WTC11 (cell line): ENCODE results near the gene MICAL2. TPM values are rescaled to one million over a fixed set of nuclear protein-coding genes. Genes with fewer than 3 reads are reported as not detected.

Experiments
- ATAC-seq: fragments of 200-7000 bp; cut with Tn5 transposase; 2 replicates; pipeline ENCODE4 v1.10.0; 2021; ENCODE audit warnings: mild to moderate bottlenecking, moderate library complexity
- CTCF ChIA-PET: fragments of 300-600 bp; sonication (Branson Sonifier 250); formaldehyde crosslinking; loops from one replicate; lab custom pipeline; 2021; ENCODE audit warnings: antibody characterized with exemption; lab: Charles Lee
- POLR2A ChIA-PET: fragments of 350-600 bp; sonication (Branson Sonifier 250); formaldehyde crosslinking; loops from one replicate; lab custom pipeline; 2021; ENCODE audit warnings: antibody characterized with exemption; lab: Charles Lee
- DNase-seq: peaks from one replicate; pipeline ENCODE4 v3.0.0; 2021; ENCODE audit warnings: low spot score
- H3K27ac Mint-ChIP-seq: 2 replicates; pipeline ENCODE4 v1.8.0; 2021; ENCODE audit warnings: mixed read lengths
- H3K27me3 Mint-ChIP-seq: 2 replicates; pipeline ENCODE4 v1.8.0; 2021; ENCODE audit warnings: low read depth, mild to moderate bottlenecking, moderate library complexity, mixed read lengths
- H3K36me3 Mint-ChIP-seq: 2 replicates; pipeline ENCODE4 v1.8.0; 2021; ENCODE audit warnings: mixed read lengths
- H3K4me1 Mint-ChIP-seq: 2 replicates; pipeline ENCODE4 v1.8.0; 2022; ENCODE audit warnings: mixed read lengths
- H3K4me3 Mint-ChIP-seq: 2 replicates; pipeline ENCODE4 v1.8.0; 2021; ENCODE audit warnings: mild to moderate bottlenecking, moderate library complexity, mixed read lengths
- H3K9me3 Mint-ChIP-seq: 2 replicates; pipeline ENCODE4 v1.8.0; 2021; ENCODE audit warnings: mixed read lengths
- CBFB ChIP-seq: sonication (generic); formaldehyde crosslinking; IDR thresholded peaks from 2 replicates; pipeline ENCODE4 v1.8.1; 2022; ENCODE audit warnings: mild to moderate bottlenecking, low read depth, missing genetic modification reagents
- CREB1 ChIP-seq: sonication (generic); formaldehyde crosslinking; IDR thresholded peaks from 2 replicates; pipeline ENCODE4 v1.8.0; 2023; ENCODE audit warnings: mild to moderate bottlenecking, missing genetic modification reagents
- GABPB1 ChIP-seq: sonication (generic); formaldehyde crosslinking; IDR thresholded peaks from 2 replicates; pipeline ENCODE4 v1.8.1; 2023; ENCODE audit warnings: mild to moderate bottlenecking, missing genetic modification reagents
- JUN ChIP-seq: sonication (generic); formaldehyde crosslinking; IDR thresholded peaks from 2 replicates; pipeline ENCODE4 v1.8.0; 2023; ENCODE audit warnings: mild to moderate bottlenecking, missing genetic modification reagents
- KAT7 ChIP-seq: sonication (generic); formaldehyde crosslinking; IDR thresholded peaks from 2 replicates; pipeline ENCODE4 v1.8.1; 2023; ENCODE audit warnings: missing genetic modification reagents, mild to moderate bottlenecking, borderline replicate concordance
- NFE2L1 ChIP-seq: sonication (generic); formaldehyde crosslinking; IDR thresholded peaks from 2 replicates; pipeline ENCODE4 v1.8.1; 2023; ENCODE audit warnings: missing genetic modification reagents
- ZNF317 ChIP-seq: sonication (generic); formaldehyde crosslinking; IDR thresholded peaks from 2 replicates; pipeline ENCODE4 v1.8.1; 2023; ENCODE audit warnings: low read depth, mild to moderate bottlenecking, moderate library complexity, missing genetic modification reagents, borderline replicate concordance
- total RNA-seq: library from RNA; stranded (reverse); gene quantifications from 3 replicates; pipeline ENCODE4 v1.2.3, GENCODE V29; 2021
- TF ChIP-seq, protein P1 (sequence below): sonication (generic); formaldehyde crosslinking; IDR thresholded peaks from 2 replicates; pipeline ENCODE4 v1.8.1; 2023; ENCODE audit warnings: mild to moderate bottlenecking, missing genetic modification reagents, moderate library complexity
- TF ChIP-seq, protein P2 (sequence below): sonication (generic); formaldehyde crosslinking; IDR thresholded peaks from 2 replicates; pipeline ENCODE4 v1.8.1; 2023; ENCODE audit warnings: mild to moderate bottlenecking, moderate library complexity, missing genetic modification reagents
- TF ChIP-seq, protein P3 (sequence below): fragments of 250-450 bp; sonication (Bioruptor Pico); IDR thresholded peaks from 2 replicates; pipeline ENCODE4 v1.9.0; 2021; ENCODE audit warnings: mild to moderate bottlenecking, borderline replicate concordance
- TF ChIP-seq, protein P4 (sequence below): sonication (generic); formaldehyde crosslinking; IDR thresholded peaks from 2 replicates; pipeline ENCODE4 v1.8.0; 2022; ENCODE audit warnings: missing genetic modification reagents
- TF ChIP-seq, protein P5 (sequence below): sonication (generic); formaldehyde crosslinking; IDR thresholded peaks from 2 replicates; pipeline ENCODE4 v1.8.1; 2022; ENCODE audit warnings: mild to moderate bottlenecking, moderate library complexity, missing genetic modification reagents
- TF ChIP-seq, protein P6 (sequence below): sonication (generic); formaldehyde crosslinking; IDR thresholded peaks from 2 replicates; pipeline ENCODE4 v1.8.0; 2023; ENCODE audit warnings: missing genetic modification reagents, mild to moderate bottlenecking, borderline replicate concordance
- TF ChIP-seq, protein P7 (sequence below): sonication (generic); formaldehyde crosslinking; IDR thresholded peaks from 2 replicates; pipeline ENCODE4 v1.8.0; 2022; ENCODE audit warnings: mild to moderate bottlenecking, missing genetic modification reagents

Gene MICAL2
- total RNA-seq, 1 experiment from 2014 or later = 3.1 TPM

DNA sequence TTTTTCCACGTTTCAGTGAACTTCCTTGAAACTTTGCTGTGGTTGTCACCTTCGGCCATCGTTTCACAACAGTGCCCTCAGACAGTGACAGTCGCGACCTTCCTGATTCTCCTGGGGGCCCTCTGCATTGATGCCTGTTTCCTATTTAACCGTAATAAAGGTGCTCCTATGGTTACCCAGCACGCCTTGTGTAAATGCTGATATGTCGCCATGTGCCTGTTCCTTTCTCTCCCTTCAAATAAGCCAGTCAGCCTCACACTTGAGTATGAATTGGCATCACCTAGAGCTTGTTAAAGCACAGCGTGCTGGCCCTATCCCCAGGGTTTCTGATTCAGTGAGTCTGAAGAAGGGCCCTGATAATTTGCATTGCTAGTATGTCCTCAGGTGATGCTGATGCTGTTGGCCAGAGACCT is 104.8 kb downstream of the MICAL2 start:
- Mint-ChIP-seq H3K4me3 (no peak overlapping the region), H3K9me3 (no peaks in the 10 kb centered on the region), H3K4me1 (peaks cover 8% of the 10 kb centered on the region), H3K27ac (no peak overlapping the region), H3K27me3 (no peaks in the 10 kb centered on the region), H3K36me3 (no peaks in the 10 kb centered on the region)
- ChIA-PET CTCF (interaction anchor here (1.1 kb wide), 1 partner anchor 54 kb away, joined by 3 read pairs; no protein-coding TSS in a partner anchor), POLR2A (no interaction called here)
- DNase-seq (no peak), ATAC-seq (peak; percentile 79)
- TF ChIP-seq CREB1 (CRISPR knock-in tag) (no peak), CBFB (no peak), JUN (CRISPR knock-in tag) (no peak), NFE2L1 (CRISPR knock-in tag) (no peak), GABPB1 (CRISPR knock-in tag) (no peak)
- TF ChIP-seq, protein P1, sequence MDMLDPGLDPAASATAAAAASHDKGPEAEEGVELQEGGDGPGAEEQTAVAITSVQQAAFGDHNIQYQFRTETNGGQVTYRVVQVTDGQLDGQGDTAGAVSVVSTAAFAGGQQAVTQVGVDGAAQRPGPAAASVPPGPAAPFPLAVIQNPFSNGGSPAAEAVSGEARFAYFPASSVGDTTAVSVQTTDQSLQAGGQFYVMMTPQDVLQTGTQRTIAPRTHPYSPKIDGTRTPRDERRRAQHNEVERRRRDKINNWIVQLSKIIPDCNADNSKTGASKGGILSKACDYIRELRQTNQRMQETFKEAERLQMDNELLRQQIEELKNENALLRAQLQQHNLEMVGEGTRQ (CRISPR knock-in tag) = no peak
- TF ChIP-seq, protein P2, sequence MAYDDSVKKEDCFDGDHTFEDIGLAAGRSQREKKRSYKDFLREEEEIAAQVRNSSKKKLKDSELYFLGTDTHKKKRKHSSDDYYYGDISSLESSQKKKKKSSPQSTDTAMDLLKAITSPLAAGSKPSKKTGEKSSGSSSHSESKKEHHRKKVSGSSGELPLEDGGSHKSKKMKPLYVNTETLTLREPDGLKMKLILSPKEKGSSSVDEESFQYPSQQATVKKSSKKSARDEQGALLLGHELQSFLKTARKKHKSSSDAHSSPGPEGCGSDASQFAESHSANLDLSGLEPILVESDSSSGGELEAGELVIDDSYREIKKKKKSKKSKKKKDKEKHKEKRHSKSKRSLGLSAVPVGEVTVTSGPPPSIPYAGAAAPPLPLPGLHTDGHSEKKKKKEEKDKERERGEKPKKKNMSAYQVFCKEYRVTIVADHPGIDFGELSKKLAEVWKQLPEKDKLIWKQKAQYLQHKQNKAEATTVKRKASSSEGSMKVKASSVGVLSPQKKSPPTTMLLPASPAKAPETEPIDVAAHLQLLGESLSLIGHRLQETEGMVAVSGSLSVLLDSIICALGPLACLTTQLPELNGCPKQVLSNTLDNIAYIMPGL (CRISPR knock-in tag) = no peak
- TF ChIP-seq, protein P3, sequence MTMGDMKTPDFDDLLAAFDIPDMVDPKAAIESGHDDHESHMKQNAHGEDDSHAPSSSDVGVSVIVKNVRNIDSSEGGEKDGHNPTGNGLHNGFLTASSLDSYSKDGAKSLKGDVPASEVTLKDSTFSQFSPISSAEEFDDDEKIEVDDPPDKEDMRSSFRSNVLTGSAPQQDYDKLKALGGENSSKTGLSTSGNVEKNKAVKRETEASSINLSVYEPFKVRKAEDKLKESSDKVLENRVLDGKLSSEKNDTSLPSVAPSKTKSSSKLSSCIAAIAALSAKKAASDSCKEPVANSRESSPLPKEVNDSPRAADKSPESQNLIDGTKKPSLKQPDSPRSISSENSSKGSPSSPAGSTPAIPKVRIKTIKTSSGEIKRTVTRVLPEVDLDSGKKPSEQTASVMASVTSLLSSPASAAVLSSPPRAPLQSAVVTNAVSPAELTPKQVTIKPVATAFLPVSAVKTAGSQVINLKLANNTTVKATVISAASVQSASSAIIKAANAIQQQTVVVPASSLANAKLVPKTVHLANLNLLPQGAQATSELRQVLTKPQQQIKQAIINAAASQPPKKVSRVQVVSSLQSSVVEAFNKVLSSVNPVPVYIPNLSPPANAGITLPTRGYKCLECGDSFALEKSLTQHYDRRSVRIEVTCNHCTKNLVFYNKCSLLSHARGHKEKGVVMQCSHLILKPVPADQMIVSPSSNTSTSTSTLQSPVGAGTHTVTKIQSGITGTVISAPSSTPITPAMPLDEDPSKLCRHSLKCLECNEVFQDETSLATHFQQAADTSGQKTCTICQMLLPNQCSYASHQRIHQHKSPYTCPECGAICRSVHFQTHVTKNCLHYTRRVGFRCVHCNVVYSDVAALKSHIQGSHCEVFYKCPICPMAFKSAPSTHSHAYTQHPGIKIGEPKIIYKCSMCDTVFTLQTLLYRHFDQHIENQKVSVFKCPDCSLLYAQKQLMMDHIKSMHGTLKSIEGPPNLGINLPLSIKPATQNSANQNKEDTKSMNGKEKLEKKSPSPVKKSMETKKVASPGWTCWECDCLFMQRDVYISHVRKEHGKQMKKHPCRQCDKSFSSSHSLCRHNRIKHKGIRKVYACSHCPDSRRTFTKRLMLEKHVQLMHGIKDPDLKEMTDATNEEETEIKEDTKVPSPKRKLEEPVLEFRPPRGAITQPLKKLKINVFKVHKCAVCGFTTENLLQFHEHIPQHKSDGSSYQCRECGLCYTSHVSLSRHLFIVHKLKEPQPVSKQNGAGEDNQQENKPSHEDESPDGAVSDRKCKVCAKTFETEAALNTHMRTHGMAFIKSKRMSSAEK = no peak
- TF ChIP-seq, protein P4, sequence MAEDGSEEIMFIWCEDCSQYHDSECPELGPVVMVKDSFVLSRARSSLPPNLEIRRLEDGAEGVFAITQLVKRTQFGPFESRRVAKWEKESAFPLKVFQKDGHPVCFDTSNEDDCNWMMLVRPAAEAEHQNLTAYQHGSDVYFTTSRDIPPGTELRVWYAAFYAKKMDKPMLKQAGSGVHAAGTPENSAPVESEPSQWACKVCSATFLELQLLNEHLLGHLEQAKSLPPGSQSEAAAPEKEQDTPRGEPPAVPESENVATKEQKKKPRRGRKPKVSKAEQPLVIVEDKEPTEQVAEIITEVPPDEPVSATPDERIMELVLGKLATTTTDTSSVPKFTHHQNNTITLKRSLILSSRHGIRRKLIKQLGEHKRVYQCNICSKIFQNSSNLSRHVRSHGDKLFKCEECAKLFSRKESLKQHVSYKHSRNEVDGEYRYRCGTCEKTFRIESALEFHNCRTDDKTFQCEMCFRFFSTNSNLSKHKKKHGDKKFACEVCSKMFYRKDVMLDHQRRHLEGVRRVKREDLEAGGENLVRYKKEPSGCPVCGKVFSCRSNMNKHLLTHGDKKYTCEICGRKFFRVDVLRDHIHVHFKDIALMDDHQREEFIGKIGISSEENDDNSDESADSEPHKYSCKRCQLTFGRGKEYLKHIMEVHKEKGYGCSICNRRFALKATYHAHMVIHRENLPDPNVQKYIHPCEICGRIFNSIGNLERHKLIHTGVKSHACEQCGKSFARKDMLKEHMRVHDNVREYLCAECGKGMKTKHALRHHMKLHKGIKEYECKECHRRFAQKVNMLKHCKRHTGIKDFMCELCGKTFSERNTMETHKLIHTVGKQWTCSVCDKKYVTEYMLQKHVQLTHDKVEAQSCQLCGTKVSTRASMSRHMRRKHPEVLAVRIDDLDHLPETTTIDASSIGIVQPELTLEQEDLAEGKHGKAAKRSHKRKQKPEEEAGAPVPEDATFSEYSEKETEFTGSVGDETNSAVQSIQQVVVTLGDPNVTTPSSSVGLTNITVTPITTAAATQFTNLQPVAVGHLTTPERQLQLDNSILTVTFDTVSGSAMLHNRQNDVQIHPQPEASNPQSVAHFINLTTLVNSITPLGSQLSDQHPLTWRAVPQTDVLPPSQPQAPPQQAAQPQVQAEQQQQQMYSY = no peak
- TF ChIP-seq, protein P5, sequence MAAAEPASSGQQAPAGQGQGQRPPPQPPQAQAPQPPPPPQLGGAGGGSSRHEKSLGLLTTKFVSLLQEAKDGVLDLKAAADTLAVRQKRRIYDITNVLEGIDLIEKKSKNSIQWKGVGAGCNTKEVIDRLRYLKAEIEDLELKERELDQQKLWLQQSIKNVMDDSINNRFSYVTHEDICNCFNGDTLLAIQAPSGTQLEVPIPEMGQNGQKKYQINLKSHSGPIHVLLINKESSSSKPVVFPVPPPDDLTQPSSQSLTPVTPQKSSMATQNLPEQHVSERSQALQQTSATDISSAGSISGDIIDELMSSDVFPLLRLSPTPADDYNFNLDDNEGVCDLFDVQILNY = no peak

DNA sequence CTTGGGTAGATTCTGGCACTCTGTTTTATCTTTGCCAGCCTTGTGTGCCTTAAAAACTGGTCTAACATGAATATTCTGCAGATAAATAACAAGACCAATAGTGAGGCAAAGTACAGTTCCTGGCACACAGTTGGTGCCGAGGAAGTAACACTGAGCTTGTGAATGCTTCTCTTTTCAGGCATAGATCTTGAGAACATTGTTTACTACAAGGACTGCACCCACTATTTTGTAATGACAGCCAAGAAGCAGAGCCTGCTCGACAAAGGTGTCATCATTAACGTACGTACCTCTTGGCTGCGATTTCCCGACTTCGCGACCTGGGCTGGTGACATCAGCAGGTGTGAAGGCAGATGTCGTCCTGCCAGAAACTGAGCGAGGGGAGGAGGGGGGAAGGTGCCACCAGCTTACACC is 105.7 kb downstream of the MICAL2 start:
- ChIA-PET CTCF (interaction anchor here (1.0 kb wide), 1 partner anchor 117 kb away, joined by 3 read pairs; no protein-coding TSS in a partner anchor), POLR2A (no interaction called here)
- DNase-seq (no peak), ATAC-seq (no peak)
- Mint-ChIP-seq H3K27ac (no peak overlapping the region), H3K4me3 (no peak overlapping the region), H3K27me3 (no peaks in the 10 kb centered on the region), H3K36me3 (no peaks in the 10 kb centered on the region), H3K4me1 (peaks cover 8% of the 10 kb centered on the region), H3K9me3 (no peaks in the 10 kb centered on the region)
- TF ChIP-seq KAT7 (CRISPR knock-in tag) (no peak), ZNF317 (CRISPR knock-in tag) (no peak)
- TF ChIP-seq, protein P6, sequence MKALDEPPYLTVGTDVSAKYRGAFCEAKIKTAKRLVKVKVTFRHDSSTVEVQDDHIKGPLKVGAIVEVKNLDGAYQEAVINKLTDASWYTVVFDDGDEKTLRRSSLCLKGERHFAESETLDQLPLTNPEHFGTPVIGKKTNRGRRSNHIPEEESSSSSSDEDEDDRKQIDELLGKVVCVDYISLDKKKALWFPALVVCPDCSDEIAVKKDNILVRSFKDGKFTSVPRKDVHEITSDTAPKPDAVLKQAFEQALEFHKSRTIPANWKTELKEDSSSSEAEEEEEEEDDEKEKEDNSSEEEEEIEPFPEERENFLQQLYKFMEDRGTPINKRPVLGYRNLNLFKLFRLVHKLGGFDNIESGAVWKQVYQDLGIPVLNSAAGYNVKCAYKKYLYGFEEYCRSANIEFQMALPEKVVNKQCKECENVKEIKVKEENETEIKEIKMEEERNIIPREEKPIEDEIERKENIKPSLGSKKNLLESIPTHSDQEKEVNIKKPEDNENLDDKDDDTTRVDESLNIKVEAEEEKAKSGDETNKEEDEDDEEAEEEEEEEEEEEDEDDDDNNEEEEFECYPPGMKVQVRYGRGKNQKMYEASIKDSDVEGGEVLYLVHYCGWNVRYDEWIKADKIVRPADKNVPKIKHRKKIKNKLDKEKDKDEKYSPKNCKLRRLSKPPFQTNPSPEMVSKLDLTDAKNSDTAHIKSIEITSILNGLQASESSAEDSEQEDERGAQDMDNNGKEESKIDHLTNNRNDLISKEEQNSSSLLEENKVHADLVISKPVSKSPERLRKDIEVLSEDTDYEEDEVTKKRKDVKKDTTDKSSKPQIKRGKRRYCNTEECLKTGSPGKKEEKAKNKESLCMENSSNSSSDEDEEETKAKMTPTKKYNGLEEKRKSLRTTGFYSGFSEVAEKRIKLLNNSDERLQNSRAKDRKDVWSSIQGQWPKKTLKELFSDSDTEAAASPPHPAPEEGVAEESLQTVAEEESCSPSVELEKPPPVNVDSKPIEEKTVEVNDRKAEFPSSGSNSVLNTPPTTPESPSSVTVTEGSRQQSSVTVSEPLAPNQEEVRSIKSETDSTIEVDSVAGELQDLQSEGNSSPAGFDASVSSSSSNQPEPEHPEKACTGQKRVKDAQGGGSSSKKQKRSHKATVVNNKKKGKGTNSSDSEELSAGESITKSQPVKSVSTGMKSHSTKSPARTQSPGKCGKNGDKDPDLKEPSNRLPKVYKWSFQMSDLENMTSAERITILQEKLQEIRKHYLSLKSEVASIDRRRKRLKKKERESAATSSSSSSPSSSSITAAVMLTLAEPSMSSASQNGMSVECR (CRISPR knock-in tag) = no peak
- TF ChIP-seq, protein P7, sequence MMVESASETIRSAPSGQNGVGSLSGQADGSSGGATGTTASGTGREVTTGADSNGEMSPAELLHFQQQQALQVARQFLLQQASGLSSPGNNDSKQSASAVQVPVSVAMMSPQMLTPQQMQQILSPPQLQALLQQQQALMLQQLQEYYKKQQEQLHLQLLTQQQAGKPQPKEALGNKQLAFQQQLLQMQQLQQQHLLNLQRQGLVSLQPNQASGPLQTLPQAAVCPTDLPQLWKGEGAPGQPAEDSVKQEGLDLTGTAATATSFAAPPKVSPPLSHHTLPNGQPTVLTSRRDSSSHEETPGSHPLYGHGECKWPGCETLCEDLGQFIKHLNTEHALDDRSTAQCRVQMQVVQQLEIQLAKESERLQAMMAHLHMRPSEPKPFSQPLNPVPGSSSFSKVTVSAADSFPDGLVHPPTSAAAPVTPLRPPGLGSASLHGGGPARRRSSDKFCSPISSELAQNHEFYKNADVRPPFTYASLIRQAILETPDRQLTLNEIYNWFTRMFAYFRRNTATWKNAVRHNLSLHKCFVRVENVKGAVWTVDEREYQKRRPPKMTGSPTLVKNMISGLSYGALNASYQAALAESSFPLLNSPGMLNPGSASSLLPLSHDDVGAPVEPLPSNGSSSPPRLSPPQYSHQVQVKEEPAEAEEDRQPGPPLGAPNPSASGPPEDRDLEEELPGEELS = no peak
